Smooth muscle cell of the pulmonary artery (primary cell): ENCODE measurements around the gene OOEP. TPM values are rescaled to one million over a fixed set of nuclear protein-coding genes. Genes with fewer than 3 reads are reported as not detected.

ENCODE experiments used
- total RNA-seq: library from RNA; depleted of rRNA; stranded (reverse); fragments of >200 nt; gene quantifications from 2 replicates; pipeline ENCODE4 v1.2.3, GENCODE V29; 2014

Gene OOEP
- total RNA-seq = 0.13 and 0.30 TPM in 2 replicates

DNA sequence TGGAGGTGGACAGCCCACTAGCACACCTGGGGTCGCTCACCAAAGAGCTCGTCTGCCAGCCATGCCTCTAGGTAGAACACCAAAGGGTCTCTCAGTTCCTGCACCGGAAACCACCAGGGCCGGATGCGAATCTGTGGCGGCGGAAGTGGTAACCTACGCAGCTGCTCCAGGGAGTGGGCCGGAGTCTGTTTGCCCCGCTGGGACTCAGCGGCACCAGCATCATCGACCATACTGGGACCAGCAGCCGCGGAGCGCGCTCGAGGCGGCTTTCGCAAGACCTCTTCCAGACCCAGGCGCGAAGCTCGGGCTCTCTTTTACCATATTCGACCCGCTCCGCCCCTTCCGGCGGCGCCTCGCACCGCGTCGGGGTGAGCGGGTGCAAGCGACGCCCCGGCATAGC is at the start of gene OOEP:
OOEP (minus strand) TSS at position 335 of the 400 bp plus-strand sequence; CDS start at position 230, 105 bp downstream.

GRCh38 chr6:73394577-73395354 is 25.1 kb upstream of the OOEP start, which contains the start of gene DDX43:
Gene DDX43, plus strand, starts transcription at chr6:73394828. Its CDS starts 78 bp downstream, at chr6:73394906.

GRCh38 chr6:73362358-73362757 is 7.3 kb downstream of the OOEP start, which contains the start of gene KHDC3L:
Gene KHDC3L, plus strand, starts transcription at chr6:73362658. Its CDS starts 72 bp downstream, at chr6:73362730.

DNA sequence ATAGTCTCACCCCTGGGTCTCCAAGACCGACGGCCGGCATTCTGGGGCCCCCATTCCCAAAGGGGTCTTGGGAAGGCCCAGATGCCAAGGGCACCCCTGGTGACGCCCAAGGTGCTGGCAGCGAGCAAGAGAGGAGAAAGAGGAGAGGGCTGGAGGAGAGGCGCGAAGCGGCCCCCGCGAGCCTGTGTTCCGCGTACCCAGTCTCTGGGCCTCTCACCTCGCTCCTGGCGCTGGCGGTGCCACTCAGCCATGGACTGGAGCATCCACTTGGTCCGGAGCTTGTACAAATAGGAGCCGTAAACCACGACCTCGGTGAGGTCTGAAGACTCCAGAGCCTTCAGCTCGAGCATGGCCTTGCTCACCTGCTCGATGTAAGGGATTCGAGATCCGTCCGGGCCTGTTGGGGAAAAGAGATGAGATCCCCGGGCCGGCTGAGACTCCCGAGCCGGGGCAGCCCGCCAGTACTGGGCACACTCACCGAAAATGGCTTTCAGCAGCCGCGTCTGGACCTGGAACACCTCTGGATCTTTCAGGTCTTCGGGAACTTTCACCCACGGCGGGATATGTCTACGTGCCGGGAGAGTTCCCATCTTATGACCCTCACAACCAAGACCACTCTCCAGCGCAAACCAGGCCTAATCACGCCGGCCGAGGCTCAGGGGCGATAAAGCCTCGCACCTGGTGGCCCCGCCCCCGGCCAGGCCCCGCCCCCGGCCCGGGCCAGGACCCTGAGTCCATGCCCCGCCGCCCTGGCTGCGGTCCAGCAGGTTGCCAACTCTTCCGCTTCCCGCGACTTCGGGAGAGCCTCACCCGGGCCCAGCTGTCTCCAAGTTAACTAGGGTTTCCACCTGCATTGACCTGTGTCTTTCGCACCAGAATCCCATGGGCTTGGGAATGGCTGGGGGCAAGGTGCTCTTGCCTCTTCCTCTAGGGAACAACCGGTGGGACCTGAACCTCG is 15.8 kb downstream of the OOEP start, which contains the start of gene DPPA5:
DPPA5 (minus strand) TSS at position 641 of the 958 bp plus-strand sequence; CDS start at position 590, 51 bp downstream.

Other genes starting within 250 kb of the OOEP start
- gene KHDC1L, start 144.4 kb downstream of the OOEP start, total RNA-seq = not detected in 2 replicates
- gene KHDC1, start 106.7 kb downstream of the OOEP start, total RNA-seq = 3.5 TPM in 2 replicates
- not detected in 2 replicates for gene DPPA5, start 15.6 kb downstream of the OOEP start, total RNA-seq
- gene KHDC3L, start 7.2 kb downstream of the OOEP start, total RNA-seq = not detected in 2 replicates
- 2.8 and 4.9 TPM in 2 replicates for gene DDX43, start 24.9 kb upstream of the OOEP start, total RNA-seq
- gene CGAS, start 82.4 kb upstream of the OOEP start, total RNA-seq = 3.3 and 4.9 TPM in 2 replicates
- gene MTO1, start 91.8 kb upstream of the OOEP start, total RNA-seq = 31.1 and 34.3 TPM in 2 replicates
- 21,283 and 23,677 TPM in 2 replicates for gene EEF1A1, start 151.1 kb upstream of the OOEP start, total RNA-seq